CD4-positive, alpha-beta T cell (primary cell): Measurements from ENCODE around the gene PTPRN2. TPM values are rescaled to one million over a fixed set of nuclear protein-coding genes. Genes with fewer than 3 reads are reported as not detected.

Source experiments
- ATAC-seq: fragments of 200-7000 bp; cut with Tn5 transposase; one replicate; pipeline ENCODE4 v1.10.0; 2022; ENCODE audit warnings: mild to moderate bottlenecking; ENCODE audit not compliant: poor library complexity
- CTCF ChIA-PET: fragments of 350-600 bp; sonication (Branson Sonifier 250); formaldehyde crosslinking; loops from one replicate; lab custom pipeline; 2021; ENCODE audit warnings: antibody characterized with exemption, inconsistent platforms; lab: Charles Lee
- POLR2A ChIA-PET: fragments of 350-600 bp; sonication (Branson Sonifier 250); formaldehyde crosslinking; loops from one replicate; lab custom pipeline; 2021; ENCODE audit warnings: antibody characterized with exemption, inconsistent platforms; lab: Charles Lee
- DNase-seq, 14 experiments: peaks; one replicate each; pipeline ENCODE4 v3.0.0-alpha.2; 2013 to 2020; ENCODE audit warnings: mixed read lengths in 2 of 14
- H3K27ac ChIP-seq, 2 donors: one replicate each; pipeline versions ENCODE4 v1.5.1 to v1.7.0; 2013; ENCODE audit warnings: low read length in 2 of 2, low read depth in 1 of 2, mild to moderate bottlenecking in 1 of 2
- H3K27me3 ChIP-seq, 2 experiments: 1 replicate in 1 of 2; 2 replicates in 1 of 2; pipeline versions ENCODE4 v1.6.1 to v1.7.0; 2013; ENCODE audit warnings: low read length in 2 of 2, control low read depth in 1 of 2, mild to moderate bottlenecking in 1 of 2, moderate library complexity in 1 of 2; ENCODE audit not compliant: insufficient read depth in 2 of 2, control insufficient read depth in 1 of 2
- H3K36me3 ChIP-seq: one replicate; pipeline ENCODE4 v1.6.1; 2013; ENCODE audit warnings: low read length, control low read depth; ENCODE audit not compliant: insufficient read depth
- H3K4me1 ChIP-seq: one replicate; pipeline ENCODE4 v1.6.1; 2013; ENCODE audit warnings: low read length, control low read depth; ENCODE audit not compliant: insufficient read depth
- H3K4me3 ChIP-seq: one replicate; pipeline ENCODE4 v1.5.1; 2013; ENCODE audit warnings: mild to moderate bottlenecking, low read length, moderate library complexity
- H3K9me3 ChIP-seq, 2 experiments: 1 replicate in 1 of 2; 2 replicates in 1 of 2; pipeline versions ENCODE4 v1.6.1 to v1.7.0; 2013; ENCODE audit warnings: low read length in 2 of 2, mild to moderate bottlenecking in 2 of 2, control low read depth in 1 of 2, moderate library complexity in 1 of 2; ENCODE audit not compliant: control insufficient read depth in 1 of 2, insufficient read depth in 1 of 2
- H3K27ac Mint-ChIP-seq: one replicate; pipeline ENCODE4 v1.8.0; 2020; ENCODE audit warnings: mixed read lengths
- H3K27me3 Mint-ChIP-seq: one replicate; pipeline ENCODE4 v1.8.0; 2021; ENCODE audit warnings: mixed read lengths
- H3K36me3 Mint-ChIP-seq: one replicate; pipeline ENCODE4 v1.8.0; 2021; ENCODE audit warnings: low read depth, mixed read lengths
- H3K4me1 Mint-ChIP-seq: one replicate; pipeline ENCODE4 v1.8.0; 2021; ENCODE audit warnings: low read depth, mixed read lengths
- H3K4me3 Mint-ChIP-seq: one replicate; pipeline ENCODE4 v1.8.0; 2020; ENCODE audit warnings: mild to moderate bottlenecking, mixed read lengths
- H3K9me3 Mint-ChIP-seq: one replicate; pipeline ENCODE4 v1.8.0; 2020; ENCODE audit warnings: mixed read lengths
- CTCF ChIP-seq: fragments of 200-600 bp; IDR thresholded peaks from one replicate; pipeline ENCODE4 v1.8.0; 2022; ENCODE audit warnings: antibody characterized with exemption, mild to moderate bottlenecking
- intact Hi-C, 2 experiments: fragments of 100-400 bp; cut with DNase I in 1 of 2; cut with micrococcal nuclease in 1 of 2; formaldehyde crosslinking; loops; one replicate each; pipeline versions ENCODE4 v1.15.1 to v1.9.0; 2023 to 2025; cut with DNase I, micrococcal nuclease
- total RNA-seq, 174 experiments: library from RNA in 2 of 174; stranded (reverse) in 2 of 174; gene quantifications; one replicate each; pipeline ENCODE4 v1.2.3 and lab custom pipeline; 2021 to 2026

Gene PTPRN2
- total RNA-seq, 2 experiments from 2014 or later: 0.34 to 0.44 TPM

- ATAC-seq (no peak), DNase-seq (no peak)
- H3K36me3 ChIP-seq: no peaks in the 10 kb centered on the region
- H3K4me1 ChIP-seq: no peaks in the 10 kb centered on the region
- intact Hi-C loops: no loop called here
- no peak for TF ChIP-seq CTCF
- Mint-ChIP-seq H3K27ac (no peak overlapping the region), H3K4me3 (no peak overlapping the region), H3K36me3 (no peaks in the 10 kb centered on the region), H3K27me3 (no peaks in the 10 kb centered on the region), H3K9me3 (peaks cover 2% of the 10 kb centered on the region), H3K4me1 (no peaks in the 10 kb centered on the region)
- no peak overlapping the region for H3K27ac ChIP-seq
- H3K27me3 ChIP-seq: no peaks in the 10 kb centered on the region
- H3K4me3 ChIP-seq: no peak overlapping the region
- H3K9me3 ChIP-seq: no peaks in the 10 kb centered on the region
- POLR2A ChIA-PET: no interaction called here
- CTCF ChIA-PET: no interaction called here
These were observed 1073.3 kb downstream of the PTPRN2 start for GRCh38 chr7:157514306-157514705.

DNA sequence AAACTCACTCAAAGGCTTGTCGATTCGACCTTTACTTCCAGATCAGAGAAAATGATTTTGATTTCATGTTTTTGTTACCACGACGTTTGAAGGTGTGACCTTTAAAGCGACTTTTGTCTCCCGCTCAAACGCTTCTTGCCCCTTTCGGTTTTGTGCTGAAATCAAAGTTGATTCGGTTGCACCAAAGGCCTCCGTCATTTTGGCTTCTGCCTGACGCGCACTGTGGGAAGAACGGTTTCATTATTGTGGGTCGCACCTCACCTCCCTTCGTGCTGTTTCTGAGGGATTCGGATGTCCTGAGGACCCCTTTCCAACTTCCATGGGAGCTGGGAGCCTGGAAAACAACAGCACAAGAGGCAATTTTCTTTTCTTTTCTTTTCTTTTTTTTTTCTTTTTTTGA is 1073.9 kb downstream of the PTPRN2 start:
- H3K9me3 Mint-ChIP-seq: peaks cover 2% of the 10 kb centered on the region
- TF ChIP-seq CTCF: no peak
- peak; percentile 24 for ATAC-seq
- Histone ChIP-seq H3K9me3 (peaks cover 0 to 1% of the 10 kb centered on the region in 2 experiments), H3K4me3 (no peak overlapping the region), H3K4me1 (no peaks in the 10 kb centered on the region), H3K27me3 (no peaks in the 10 kb centered on the region), H3K36me3 (no peaks in the 10 kb centered on the region), H3K27ac (no peak overlapping the region)
- peak in 2 of 14 experiments; percentile 24 to 25 for DNase-seq
- H3K27me3 Mint-ChIP-seq: no peaks in the 10 kb centered on the region
- no peaks in the 10 kb centered on the region for H3K36me3 Mint-ChIP-seq
- CTCF ChIA-PET: no interaction called here
- no peak overlapping the region for H3K27ac Mint-ChIP-seq
- POLR2A ChIA-PET: no interaction called here
- intact Hi-C loops: no loop called here
- no peaks in the 10 kb centered on the region for H3K4me1 Mint-ChIP-seq
- peak overlapping the region; percentile 42 for H3K4me3 Mint-ChIP-seq

DNA sequence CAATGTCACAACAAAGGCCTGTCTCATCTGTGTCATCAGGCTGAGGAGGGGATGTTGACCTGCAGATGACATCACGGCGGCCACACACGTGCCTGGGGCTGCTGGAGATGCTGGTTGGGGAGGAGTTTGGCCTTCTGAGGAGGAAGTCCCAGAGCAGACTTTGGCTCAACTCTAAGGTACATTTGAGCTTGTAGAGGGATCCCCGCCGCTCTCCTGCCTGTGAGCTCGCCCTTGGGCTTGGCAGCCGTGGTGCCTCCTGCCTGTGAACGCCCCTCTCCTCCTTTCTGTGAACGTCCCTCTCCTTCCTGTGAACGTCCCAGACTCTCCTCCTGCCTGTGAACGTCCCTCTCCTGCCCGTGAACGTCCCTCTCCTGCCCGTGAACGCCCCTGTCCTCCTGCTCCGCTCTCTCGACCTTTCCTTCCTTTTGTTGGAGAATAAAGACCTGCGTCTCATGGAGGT is 1074.4 kb downstream of the PTPRN2 start:
- Histone ChIP-seq H3K27ac (no peak overlapping the region), H3K36me3 (no peaks in the 10 kb centered on the region), H3K4me3 (no peak overlapping the region), H3K9me3 (peaks cover 0 to 5% of the 10 kb centered on the region in 2 experiments), H3K4me1 (no peaks in the 10 kb centered on the region), H3K27me3 (peaks cover under 1 to 2% of the 10 kb centered on the region in 2 experiments)
- Mint-ChIP-seq H3K4me1 (no peaks in the 10 kb centered on the region), H3K27ac (no peak overlapping the region), H3K4me3 (no peak overlapping the region), H3K9me3 (peaks cover 2% of the 10 kb centered on the region), H3K27me3 (no peaks in the 10 kb centered on the region), H3K36me3 (no peaks in the 10 kb centered on the region)
- DNase-seq: peak in 1 of 14 experiments; percentile 22
- POLR2A ChIA-PET: no interaction called here
- intact Hi-C loops: no loop called here
- no peak for TF ChIP-seq CTCF
- CTCF ChIA-PET: no interaction called here
- ATAC-seq: no peak
